ENCODE results near the gene COL4A2.
"Not testable (repeated sequence)": the region's sequence is repeated elsewhere in the genome, so short reads cannot be mapped to it uniquely, and the experiment has no call there.

Gene COL4A2

GRCh38 chr13:110495881-110496280 is 188.8 kb downstream of the COL4A2 start:
- no peaks in the 10 kb centered on the region for H3K36me3 Mint-ChIP-seq
- H3K4me3 Mint-ChIP-seq, result no peak overlapping the region
- H3K4me1 Mint-ChIP-seq, result no peaks in the 10 kb centered on the region
- CTCF ChIA-PET, result no interaction called here
- DNase-seq, result no peak
- H3K9me3 Mint-ChIP-seq, result no peaks in the 10 kb centered on the region
- H3K27ac Mint-ChIP-seq, result no peak overlapping the region
- peaks cover 7% of the 10 kb centered on the region for H3K27me3 Mint-ChIP-seq

GRCh38 chr13:110496281-110496680 is 189.2 kb downstream of the COL4A2 start:
- CTCF ChIA-PET, result no interaction called here
- no peaks in the 10 kb centered on the region for H3K36me3 Mint-ChIP-seq
- H3K9me3 Mint-ChIP-seq, result no peaks in the 10 kb centered on the region
- no peak overlapping the region for H3K27ac Mint-ChIP-seq
- no peaks in the 10 kb centered on the region for H3K4me1 Mint-ChIP-seq
- H3K4me3 Mint-ChIP-seq, result no peak overlapping the region
- peaks cover 7% of the 10 kb centered on the region for H3K27me3 Mint-ChIP-seq
- DNase-seq, result no peak

GRCh38 chr13:110497003-110497402 is 189.9 kb downstream of the COL4A2 start:
- DNase-seq, result no peak
- Mint-ChIP-seq H3K27ac (no peak overlapping the region), H3K4me3 (no peak overlapping the region), H3K27me3 (peaks cover 9% of the 10 kb centered on the region), H3K9me3 (no peaks in the 10 kb centered on the region), H3K4me1 (no peaks in the 10 kb centered on the region), H3K36me3 (no peaks in the 10 kb centered on the region)
- CTCF ChIA-PET, result no interaction called here

- H3K27ac Mint-ChIP-seq, DNase-seq, H3K36me3 Mint-ChIP-seq, H3K4me1 Mint-ChIP-seq, CTCF ChIA-PET, H3K4me3 Mint-ChIP-seq, H3K9me3 Mint-ChIP-seq: not testable (repeated sequence)
- H3K27me3 Mint-ChIP-seq, result peaks cover 15% of the 10 kb centered on the region
Measured at GRCh38 chr13:110497896-110498295, 190.8 kb downstream of the COL4A2 start.

- DNase-seq, result no peak
- H3K27ac Mint-ChIP-seq, result no peak overlapping the region
- no peak overlapping the region for H3K4me3 Mint-ChIP-seq
- CTCF ChIA-PET, result no interaction called here
- no peaks in the 10 kb centered on the region for H3K4me1 Mint-ChIP-seq
- H3K27me3 Mint-ChIP-seq, result peaks cover 15% of the 10 kb centered on the region
- H3K36me3 Mint-ChIP-seq, result no peaks in the 10 kb centered on the region
- H3K9me3 Mint-ChIP-seq, result no peaks in the 10 kb centered on the region
Measured at GRCh38 chr13:110498327-110498726, 191.2 kb downstream of the COL4A2 start.

- H3K27me3 Mint-ChIP-seq, result peaks cover 15% of the 10 kb centered on the region
- H3K36me3 Mint-ChIP-seq, result no peaks in the 10 kb centered on the region
- DNase-seq, result no peak
- H3K4me1 Mint-ChIP-seq, result no peaks in the 10 kb centered on the region
- CTCF ChIA-PET, result no interaction called here
- H3K9me3 Mint-ChIP-seq, result no peaks in the 10 kb centered on the region
- H3K4me3 Mint-ChIP-seq, result no peak overlapping the region
- no peak overlapping the region for H3K27ac Mint-ChIP-seq
Measured at GRCh38 chr13:110498765-110499164, 191.7 kb downstream of the COL4A2 start.

GRCh38 chr13:110499621-110500281 is 192.7 kb downstream of the COL4A2 start:
- DNase-seq, result no peak
- no peak overlapping the region for H3K27ac Mint-ChIP-seq
- H3K4me3 Mint-ChIP-seq, result no peak overlapping the region
- peaks cover 15% of the 10 kb centered on the region for H3K27me3 Mint-ChIP-seq
- H3K4me1 Mint-ChIP-seq, result no peaks in the 10 kb centered on the region
- CTCF ChIA-PET, result interaction anchor here (0.6 kb wide), 2 partner anchors 40 to 74 kb away, joined by 3 read pairs; no protein-coding TSS in a partner anchor
- H3K9me3 Mint-ChIP-seq, result no peaks in the 10 kb centered on the region
- no peaks in the 10 kb centered on the region for H3K36me3 Mint-ChIP-seq

GRCh38 chr13:110500341-110500740 is 193.3 kb downstream of the COL4A2 start:
- no peak overlapping the region for H3K4me3 Mint-ChIP-seq
- H3K27ac Mint-ChIP-seq, result no peak overlapping the region
- H3K36me3 Mint-ChIP-seq, result no peaks in the 10 kb centered on the region
- CTCF ChIA-PET, result interaction anchor here (0.6 kb wide), 1 partner anchor 73 kb away, joined by 3 read pairs; no protein-coding TSS in a partner anchor
- no peaks in the 10 kb centered on the region for H3K4me1 Mint-ChIP-seq
- DNase-seq, result no peak
- H3K27me3 Mint-ChIP-seq, result peaks cover 15% of the 10 kb centered on the region
- H3K9me3 Mint-ChIP-seq, result no peaks in the 10 kb centered on the region

GRCh38 chr13:110501188-110501587 is 194.1 kb downstream of the COL4A2 start:
- Mint-ChIP-seq H3K36me3 (no peaks in the 10 kb centered on the region), H3K27ac (no peak overlapping the region), H3K9me3 (no peaks in the 10 kb centered on the region), H3K4me3 (no peak overlapping the region), H3K4me1 (no peaks in the 10 kb centered on the region), H3K27me3 (peaks cover 13% of the 10 kb centered on the region)
- CTCF ChIA-PET, result no interaction called here
- DNase-seq, result no peak

GRCh38 chr13:110503037-110503901 is 196.2 kb downstream of the COL4A2 start:
- H3K4me3 Mint-ChIP-seq, result no peak overlapping the region
- CTCF ChIA-PET, result no interaction called here
- H3K4me1 Mint-ChIP-seq, result no peaks in the 10 kb centered on the region
- H3K27me3 Mint-ChIP-seq, result peaks cover 15% of the 10 kb centered on the region
- H3K27ac Mint-ChIP-seq, result no peak overlapping the region
- no peaks in the 10 kb centered on the region for H3K9me3 Mint-ChIP-seq
- DNase-seq, result no peak
- H3K36me3 Mint-ChIP-seq, result no peaks in the 10 kb centered on the region

GRCh38 chr13:110503979-110504499 is 197.0 kb downstream of the COL4A2 start:
- CTCF ChIA-PET, result no interaction called here
- no peaks in the 10 kb centered on the region for H3K36me3 Mint-ChIP-seq
- H3K27ac Mint-ChIP-seq, result no peak overlapping the region

GRCh38 chr13:110505594-110505993 is 198.5 kb downstream of the COL4A2 start:
- DNase-seq, result no peak
- no peak overlapping the region for H3K27ac Mint-ChIP-seq
- no peaks in the 10 kb centered on the region for H3K9me3 Mint-ChIP-seq
- H3K4me3 Mint-ChIP-seq, result no peak overlapping the region
- H3K4me1 Mint-ChIP-seq, result peaks cover 4% of the 10 kb centered on the region
- peaks cover 26% of the 10 kb centered on the region for H3K27me3 Mint-ChIP-seq
- H3K36me3 Mint-ChIP-seq, result no peaks in the 10 kb centered on the region
- CTCF ChIA-PET, result no interaction called here

More at GRCh38 chr13:110503979-110504499, 197.0 kb downstream of the COL4A2 start:
- H3K9me3 Mint-ChIP-seq, result no peaks in the 10 kb centered on the region
- H3K27me3 Mint-ChIP-seq, result peaks cover 15% of the 10 kb centered on the region
- H3K4me3 Mint-ChIP-seq, result no peak overlapping the region
- H3K4me1 Mint-ChIP-seq, result no peaks in the 10 kb centered on the region
- no peak for DNase-seq

GRCh38 chr13:110506396-110506795 is 199.3 kb downstream of the COL4A2 start:
- H3K9me3 Mint-ChIP-seq, result no peaks in the 10 kb centered on the region
- no peak for DNase-seq
- CTCF ChIA-PET, result no interaction called here
- no peak overlapping the region for H3K4me3 Mint-ChIP-seq
- no peak overlapping the region for H3K27ac Mint-ChIP-seq
- no peaks in the 10 kb centered on the region for H3K36me3 Mint-ChIP-seq
- H3K4me1 Mint-ChIP-seq, result peaks cover 5% of the 10 kb centered on the region
- H3K27me3 Mint-ChIP-seq, result peaks cover 31% of the 10 kb centered on the region

- CTCF ChIA-PET, result no interaction called here
- H3K4me3 Mint-ChIP-seq, result no peak overlapping the region
- no peak for DNase-seq
- no peaks in the 10 kb centered on the region for H3K9me3 Mint-ChIP-seq
- no peaks in the 10 kb centered on the region for H3K36me3 Mint-ChIP-seq
- H3K27ac Mint-ChIP-seq, result no peak overlapping the region
- H3K27me3 Mint-ChIP-seq, result peaks cover 29% of the 10 kb centered on the region
- peaks cover 5% of the 10 kb centered on the region for H3K4me1 Mint-ChIP-seq
Measured at GRCh38 chr13:110506859-110507566, 199.9 kb downstream of the COL4A2 start.
